Progenitor cell of endocrine pancreas (in vitro differentiated cells): ENCODE data around the gene MOSMO. TPM values are rescaled to one million over a fixed set of nuclear protein-coding genes. Genes with fewer than 3 reads are reported as not detected.

Experiments
- DNase-seq: peaks from one replicate; pipeline ENCODE4 v3.0.0; 2021; ENCODE audit warnings: low spot score; ENCODE audit not compliant: unreplicated experiment
- H3K27ac Mint-ChIP-seq: 2 replicates; pipeline ENCODE4 v1.8.0; 2021; ENCODE audit warnings: mild to moderate bottlenecking, moderate library complexity, mixed read lengths
- H3K27me3 Mint-ChIP-seq: 2 replicates; pipeline ENCODE4 v1.8.0; 2021; ENCODE audit warnings: mixed read lengths
- H3K36me3 Mint-ChIP-seq: 2 replicates; pipeline ENCODE4 v1.8.0; 2022; ENCODE audit warnings: mixed read lengths; ENCODE audit not compliant: insufficient read depth
- H3K4me1 Mint-ChIP-seq: 2 replicates; pipeline ENCODE4 v1.8.0; 2021; ENCODE audit warnings: low read depth, mixed read lengths
- H3K4me3 Mint-ChIP-seq: 2 replicates; pipeline ENCODE4 v1.8.0; 2021; ENCODE audit warnings: low read depth, mild to moderate bottlenecking, moderate library complexity, mixed read lengths
- H3K9me3 Mint-ChIP-seq: 2 replicates; pipeline ENCODE4 v1.8.0; 2021; ENCODE audit warnings: low read depth, mixed read lengths
- total RNA-seq: library from RNA; stranded (reverse); gene quantifications from 2 replicates; pipeline ENCODE4 v1.2.1, GENCODE V29; 2021
- TF ChIP-seq, protein P1 (sequence below): fragments of 200-600 bp; sonication (generic); IDR thresholded peaks from one replicate; pipeline ENCODE4 v1.5.0; 2021; ENCODE audit warnings: antibody characterized with exemption, mild to moderate bottlenecking; ENCODE audit not compliant: unreplicated experiment

MOSMO gene
- total RNA-seq, 1 donor from 2014 or later: 15.7 TPM

DNA sequence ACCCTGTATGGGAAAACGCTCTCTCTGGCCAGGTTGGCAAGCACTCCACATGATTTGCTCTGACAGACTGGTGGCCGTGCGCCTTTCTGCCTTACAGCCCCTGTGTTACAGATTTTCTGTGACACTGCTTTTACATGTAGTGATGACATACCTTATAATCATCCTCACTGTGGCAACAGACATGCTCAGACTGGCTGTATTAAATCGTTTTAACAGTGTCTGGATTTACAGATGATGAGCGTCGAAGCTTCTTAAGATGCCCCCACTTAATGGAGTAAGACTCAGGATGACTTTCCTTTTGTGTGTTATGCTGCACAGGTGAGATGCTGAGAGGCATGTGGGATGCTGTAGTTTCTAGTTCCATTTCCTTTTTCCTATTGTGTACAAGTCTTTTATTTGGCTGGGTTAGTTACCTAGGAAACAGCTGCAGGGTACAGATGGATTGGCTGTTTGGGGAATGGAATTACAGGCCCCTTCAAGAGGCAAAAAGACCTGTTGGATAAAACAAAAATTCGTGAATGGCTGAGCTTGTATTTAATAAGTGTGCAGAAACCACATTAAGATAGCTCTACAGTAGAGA is 63.5 kb downstream of the MOSMO start:
- TF ChIP-seq, protein P1, sequence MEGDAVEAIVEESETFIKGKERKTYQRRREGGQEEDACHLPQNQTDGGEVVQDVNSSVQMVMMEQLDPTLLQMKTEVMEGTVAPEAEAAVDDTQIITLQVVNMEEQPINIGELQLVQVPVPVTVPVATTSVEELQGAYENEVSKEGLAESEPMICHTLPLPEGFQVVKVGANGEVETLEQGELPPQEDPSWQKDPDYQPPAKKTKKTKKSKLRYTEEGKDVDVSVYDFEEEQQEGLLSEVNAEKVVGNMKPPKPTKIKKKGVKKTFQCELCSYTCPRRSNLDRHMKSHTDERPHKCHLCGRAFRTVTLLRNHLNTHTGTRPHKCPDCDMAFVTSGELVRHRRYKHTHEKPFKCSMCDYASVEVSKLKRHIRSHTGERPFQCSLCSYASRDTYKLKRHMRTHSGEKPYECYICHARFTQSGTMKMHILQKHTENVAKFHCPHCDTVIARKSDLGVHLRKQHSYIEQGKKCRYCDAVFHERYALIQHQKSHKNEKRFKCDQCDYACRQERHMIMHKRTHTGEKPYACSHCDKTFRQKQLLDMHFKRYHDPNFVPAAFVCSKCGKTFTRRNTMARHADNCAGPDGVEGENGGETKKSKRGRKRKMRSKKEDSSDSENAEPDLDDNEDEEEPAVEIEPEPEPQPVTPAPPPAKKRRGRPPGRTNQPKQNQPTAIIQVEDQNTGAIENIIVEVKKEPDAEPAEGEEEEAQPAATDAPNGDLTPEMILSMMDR: no peak
- H3K4me3 Mint-ChIP-seq: no peak overlapping the region

DNA sequence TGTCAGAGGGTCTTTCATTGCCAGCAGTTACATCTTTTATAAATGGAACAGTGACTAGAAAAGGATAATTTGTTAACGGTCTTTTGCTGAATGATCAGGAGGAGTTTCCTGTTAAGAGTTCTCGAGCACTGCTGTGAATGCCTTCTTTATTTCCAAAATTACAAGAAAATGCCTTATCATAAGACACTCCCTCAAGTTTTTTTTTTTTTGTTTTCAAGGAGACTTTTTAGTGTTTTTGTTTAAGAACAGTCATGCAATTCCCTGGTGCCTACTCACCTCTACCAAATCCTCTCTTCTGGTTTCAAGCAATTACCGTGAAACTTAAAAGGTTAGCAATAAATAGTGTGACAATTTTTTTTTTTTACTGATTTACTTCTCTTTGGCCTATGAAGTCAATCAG is 65.4 kb downstream of the MOSMO start:
- no peaks in the 10 kb centered on the region for H3K9me3 Mint-ChIP-seq
- peaks cover 3% of the 10 kb centered on the region for H3K4me1 Mint-ChIP-seq
- DNase-seq: no peak
- no peak overlapping the region for H3K27ac Mint-ChIP-seq
- H3K27me3 Mint-ChIP-seq: no peaks in the 10 kb centered on the region
- TF ChIP-seq, protein P1: no peak
- no peaks in the 10 kb centered on the region for H3K36me3 Mint-ChIP-seq
- H3K4me3 Mint-ChIP-seq: no peak overlapping the region

More for the DNA sequence above, 63.5 kb downstream of the MOSMO start:
- no peak overlapping the region for H3K27ac Mint-ChIP-seq
- peaks cover 5% of the 10 kb centered on the region for H3K36me3 Mint-ChIP-seq
- no peak for DNase-seq
- H3K9me3 Mint-ChIP-seq: peaks cover 6% of the 10 kb centered on the region
- H3K4me1 Mint-ChIP-seq: peaks cover 3% of the 10 kb centered on the region
- H3K27me3 Mint-ChIP-seq: no peaks in the 10 kb centered on the region

DNA sequence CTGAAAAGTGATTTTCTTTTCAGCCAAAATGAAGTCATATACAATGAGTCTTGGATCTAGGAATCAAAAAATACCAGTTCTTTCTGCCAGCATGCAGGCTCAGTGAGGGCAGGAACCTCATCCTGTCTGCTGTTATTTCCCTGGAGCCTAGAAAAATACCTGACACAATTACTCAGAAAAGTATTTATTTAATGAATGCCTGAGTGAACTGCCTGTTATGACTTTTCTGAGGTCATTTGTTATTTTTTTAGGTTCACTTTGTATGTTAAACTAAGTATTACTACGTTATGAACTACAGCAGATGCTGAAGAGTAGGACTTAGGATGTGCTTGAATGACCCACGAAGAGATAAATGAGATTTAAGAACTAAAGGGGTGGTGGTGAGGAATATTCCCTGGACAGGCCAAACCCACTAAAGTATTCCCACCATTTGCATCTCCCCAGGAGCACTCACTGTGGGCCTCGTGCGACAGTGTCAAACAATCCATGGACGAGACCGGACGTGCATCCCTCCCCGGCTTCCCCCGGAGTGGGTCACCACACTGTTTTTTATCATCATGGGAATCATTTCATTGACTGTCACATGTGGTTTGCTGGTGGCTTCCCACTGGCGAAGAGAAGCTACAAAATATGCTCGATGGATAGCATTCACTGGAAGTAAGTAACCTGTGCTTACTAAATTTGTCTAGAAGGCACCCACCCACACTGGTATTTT is 67.3 kb downstream of the MOSMO start:
- no peak overlapping the region for H3K27ac Mint-ChIP-seq
- TF ChIP-seq, protein P1: no peak

DNA sequence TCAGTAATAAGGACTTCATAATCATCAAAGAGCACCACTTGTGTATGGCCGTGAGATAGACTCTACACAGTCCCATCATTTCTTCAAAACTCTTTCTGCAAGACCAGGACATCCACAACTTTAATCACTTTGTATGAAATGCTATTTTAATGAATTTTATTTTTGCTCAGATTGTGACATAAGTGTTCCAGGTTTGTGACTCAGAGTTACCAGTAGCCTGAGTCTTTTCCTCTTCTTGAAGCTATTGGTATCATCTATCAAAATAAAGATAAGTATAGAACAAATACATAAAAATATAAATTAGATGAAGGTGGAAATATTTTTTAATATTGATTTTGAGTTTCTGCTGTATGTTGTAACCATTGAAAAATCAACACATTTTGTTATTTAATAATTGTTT is 67.9 kb downstream of the MOSMO start:
- Mint-ChIP-seq H3K4me1 (peaks cover 3% of the 10 kb centered on the region), H3K36me3 (no peaks in the 10 kb centered on the region), H3K4me3 (no peak overlapping the region), H3K9me3 (no peaks in the 10 kb centered on the region), H3K27me3 (no peaks in the 10 kb centered on the region), H3K27ac (no peak overlapping the region)
- TF ChIP-seq, protein P1: no peak
- DNase-seq: no peak

More for the DNA sequence above, 67.3 kb downstream of the MOSMO start:
- no peak overlapping the region for H3K4me3 Mint-ChIP-seq
- no peaks in the 10 kb centered on the region for H3K36me3 Mint-ChIP-seq
- DNase-seq: no peak
- H3K27me3 Mint-ChIP-seq: no peaks in the 10 kb centered on the region
- no peaks in the 10 kb centered on the region for H3K9me3 Mint-ChIP-seq
- peaks cover 3% of the 10 kb centered on the region for H3K4me1 Mint-ChIP-seq

DNA sequence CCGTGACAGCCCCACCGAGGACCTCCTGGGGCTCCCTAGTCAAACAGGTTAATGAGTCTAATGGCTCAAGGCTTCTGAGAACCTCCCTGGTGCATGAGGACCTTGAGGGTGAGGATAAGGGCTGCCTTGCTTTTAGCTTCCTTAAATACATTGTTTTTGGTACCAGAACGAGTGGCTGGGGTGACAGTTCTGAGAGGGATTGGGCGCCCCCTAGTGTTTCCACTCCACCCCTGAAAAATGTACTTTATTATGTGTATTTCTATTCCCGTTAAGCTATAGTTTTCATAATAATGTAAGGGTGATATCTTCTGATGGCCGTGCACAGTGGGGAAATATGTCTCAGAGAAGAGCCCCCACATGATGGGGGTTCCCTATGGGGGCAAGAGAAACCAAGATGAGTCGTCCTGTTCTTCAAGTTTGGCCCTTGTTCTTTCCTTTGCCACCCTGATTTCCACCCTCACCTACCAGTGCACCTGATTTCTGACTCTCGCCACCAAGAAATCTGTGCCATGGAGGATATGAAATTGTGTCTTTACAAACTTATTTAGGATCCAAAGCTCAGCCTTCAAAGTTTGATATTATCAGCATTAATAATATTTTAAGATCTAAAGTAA is 69.9 kb downstream of the MOSMO start:
- Mint-ChIP-seq H3K4me1 (peaks cover 2% of the 10 kb centered on the region), H3K27ac (no peak overlapping the region), H3K4me3 (no peak overlapping the region), H3K27me3 (no peaks in the 10 kb centered on the region), H3K36me3 (no peaks in the 10 kb centered on the region), H3K9me3 (no peaks in the 10 kb centered on the region)
- TF ChIP-seq, protein P1: peak; percentile 95
- peak; percentile 38 for DNase-seq
